ENCODE results near the gene NCAM2. TPM values are rescaled to one million over a fixed set of nuclear protein-coding genes. Genes with fewer than 3 reads are reported as not detected.

The NCAM2 gene
- total RNA-seq, 1 experiment from 2014 or later, result not detected

GRCh38 chr21:21046063-21046462 lies 47.9 kb downstream of the NCAM2 start:
- no peak for TF ChIP-seq ATF3 (IDR thresholded peaks at IDR 0.05)
- no peak for TF ChIP-seq RAD21 (IDR thresholded peaks at IDR 0.05; ENCODE audit: low read depth)
- TF ChIP-seq SIN3A (IDR thresholded peaks at IDR 0.05; ENCODE audit: low read depth), result no peak
- no peak for TF ChIP-seq CBX3 (IDR thresholded peaks at IDR 0.05; ENCODE audit: low read depth)
- no peak for TF ChIP-seq ZBTB33 (IDR thresholded peaks at IDR 0.05; ENCODE audit: extremely low read depth, insufficient replicate concordance, low read length)
- TF ChIP-seq YY1 (IDR thresholded peaks at IDR 0.05; ENCODE audit: extremely low read depth, insufficient replicate concordance, low read depth, low read length), result no peak
- TF ChIP-seq POLR2A (IDR thresholded peaks at IDR 0.05; ENCODE audit: borderline replicate concordance, extremely low read depth, insufficient read depth, insufficient read length), result no peak
- H2AFZ ChIP-seq (ENCODE audit: low read depth, low read length, poor library complexity, severe bottlenecking), result no peak overlapping the region
- H3K9me2 ChIP-seq (ENCODE audit: insufficient read depth), result no peaks in the 10 kb centered on the region
- ATAC-seq (no peak), DNase-seq (ENCODE audit: low read depth, low spot score) (no peak)
- no peak overlapping the region for H3K9ac ChIP-seq (ENCODE audit: low read length)
- H3K27ac ChIP-seq (ENCODE audit: low read depth, low read length), result no peak overlapping the region
- H3K4me3 ChIP-seq (replicated peaks in 1 of 2; ENCODE audit: low read depth in 1 of 2, low read length in 2 of 2), result no peak overlapping the region
- H3K4me1 ChIP-seq (ENCODE audit: control insufficient read depth in 1 of 2, insufficient read depth in 2 of 2, low read length in 2 of 2), result no peaks in the 10 kb centered on the region
- H3K9me3 ChIP-seq (ENCODE audit: control insufficient read depth in 1 of 2, insufficient read depth in 1 of 2, low read depth in 1 of 2, low read length in 2 of 2), result peaks cover 4 to 22% of the 10 kb centered on the region in 2 experiments; a peak in 3 of 4 replicates
- H3K27me3 ChIP-seq (ENCODE audit: insufficient read depth, low read length), result no peaks in the 10 kb centered on the region
- intact Hi-C loops (cut with micrococcal nuclease), result no loop called here
- POLR2A ChIA-PET, result no interaction called here
- no TSS peak for BruUV-seq (replicated peaks)
- H3K4me2 ChIP-seq (ENCODE audit: low read length), result no peak overlapping the region
- RAD21 ChIA-PET (ENCODE audit: low non-redundant PET in 1 of 2, low total read pairs in 2 of 2, uncharacterized antibody in 2 of 2, unreplicated experiment in 2 of 2), result no interaction called here
- CTCF ChIA-PET, result no interaction called here
- no peaks in the 10 kb centered on the region for H3K79me2 ChIP-seq (ENCODE audit: insufficient read depth, low read length)
- no peaks in the 10 kb centered on the region for H4K20me1 ChIP-seq (ENCODE audit: insufficient read depth)
- H3K36me3 ChIP-seq (ENCODE audit: control insufficient read depth in 1 of 2, insufficient read depth in 2 of 2, low read length in 2 of 2), result no peaks in the 10 kb centered on the region

All from HCT116 (cell line).